D341Med (cell line): ENCODE results near the gene MYOZ3.

Source experiments
- DNase-seq: peaks from one replicate; pipeline ENCODE4 v3.0.0; 2012; ENCODE audit warnings: low spot score

MYOZ3 gene

DNA sequence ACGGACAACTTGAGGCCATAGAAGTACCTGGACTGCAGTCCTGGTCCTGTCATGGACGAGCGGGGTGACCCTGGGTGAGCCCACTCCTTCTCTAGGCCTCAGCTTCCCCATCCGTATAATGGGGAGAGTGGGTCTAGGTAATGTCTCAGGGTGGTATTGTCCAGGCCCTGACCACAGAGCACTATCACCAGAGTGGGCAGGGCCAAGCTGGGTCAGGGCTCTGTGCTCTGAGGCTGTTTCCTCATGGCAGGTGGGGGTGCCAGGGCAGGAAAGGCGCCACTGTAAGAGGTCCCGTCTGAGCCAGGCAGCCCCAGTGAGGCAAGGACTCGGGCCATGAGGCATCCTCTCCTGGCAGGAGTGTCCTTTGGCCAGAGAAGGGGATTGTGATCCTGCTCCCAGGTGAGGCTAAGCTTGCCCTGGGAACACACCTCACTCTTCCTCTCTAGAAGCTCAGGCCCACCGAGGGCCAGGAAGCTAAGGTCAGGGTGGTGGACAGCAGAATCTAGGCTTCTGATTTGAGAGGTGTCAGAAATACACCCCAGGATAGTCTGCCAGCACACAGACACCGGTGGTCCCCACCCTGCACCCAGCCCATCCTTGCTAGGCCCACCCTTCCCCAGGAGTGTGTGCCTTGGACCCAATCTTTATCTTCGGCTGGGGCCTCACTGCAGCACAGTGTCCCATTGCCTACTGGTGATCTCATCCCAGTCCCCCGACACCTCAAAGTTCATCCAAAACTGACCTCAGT, 1.5 kb upstream of the MYOZ3 start:
- no peak for DNase-seq

DNA sequence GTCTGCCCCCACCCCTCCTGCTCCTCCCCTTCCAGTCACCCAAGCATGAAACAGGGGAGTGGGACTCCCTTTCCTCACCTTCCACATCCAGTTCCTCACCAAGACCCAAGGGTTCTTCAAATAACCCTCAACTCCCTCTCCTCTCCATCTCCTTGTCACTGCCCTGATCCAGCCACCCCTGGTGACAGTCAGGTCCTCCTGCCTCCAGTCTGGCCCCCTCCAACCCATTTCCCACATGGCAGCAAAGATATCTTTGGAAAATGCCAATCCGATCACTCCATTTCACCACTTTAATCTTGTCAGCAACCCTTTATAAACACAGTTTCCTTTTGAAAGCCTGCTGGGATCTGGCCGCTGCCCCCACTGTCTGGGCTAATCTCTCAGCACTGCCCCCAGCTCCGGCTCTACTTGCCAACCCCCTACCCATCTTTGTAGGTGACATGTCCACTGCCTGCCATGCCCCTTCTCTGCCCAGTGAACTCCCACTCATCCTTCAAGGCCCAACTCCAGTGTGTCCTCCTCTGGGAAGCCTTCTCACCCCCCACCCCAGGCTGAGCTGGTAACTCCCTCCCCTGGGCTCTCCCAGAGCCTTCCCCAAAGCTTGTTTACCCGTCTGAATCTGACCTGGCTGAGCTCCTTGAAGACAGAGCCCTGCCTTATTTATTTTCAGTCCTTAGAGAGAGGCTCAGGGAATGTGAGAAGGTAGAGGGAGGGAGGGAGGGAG, 781 bp upstream of the MYOZ3 start:
- no peak for DNase-seq

DNA sequence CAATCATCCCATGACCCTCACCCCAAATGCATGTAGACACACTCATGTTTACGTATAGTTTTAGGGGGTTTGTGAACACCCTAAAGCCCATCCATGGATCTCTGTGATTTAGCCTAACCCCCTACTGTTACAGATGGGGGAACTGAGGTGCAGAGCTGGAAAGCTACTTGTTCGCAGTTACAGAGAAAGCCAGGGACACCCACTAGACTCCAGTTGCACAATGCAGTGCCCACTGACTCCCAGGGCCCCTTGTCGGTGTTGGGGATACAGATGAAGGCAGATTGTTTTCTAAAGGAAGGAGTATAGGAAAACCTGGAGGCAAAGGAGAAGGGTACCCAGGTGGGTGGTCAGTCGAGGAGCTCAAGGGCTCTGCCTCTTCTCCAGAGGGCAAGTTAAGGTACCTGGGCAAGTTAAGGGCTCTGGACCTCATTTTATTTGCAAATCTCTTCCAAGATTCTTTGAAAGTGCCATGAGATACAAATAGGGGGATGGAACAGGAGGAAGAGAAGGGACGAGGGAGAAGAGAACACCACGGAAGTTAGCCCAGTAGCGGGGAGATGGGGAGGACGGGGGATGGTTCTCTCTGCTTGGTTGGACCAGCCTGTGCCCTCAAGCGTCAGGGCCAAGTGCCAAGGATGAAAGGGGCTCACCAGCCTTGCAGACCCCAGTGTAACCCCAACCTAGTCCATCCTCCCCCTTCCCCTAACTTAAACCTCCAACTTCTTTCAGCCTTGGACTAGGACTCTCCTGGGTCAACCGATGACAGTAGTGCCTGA, 958 bp downstream of the MYOZ3 start:
- no peak for DNase-seq

DNA sequence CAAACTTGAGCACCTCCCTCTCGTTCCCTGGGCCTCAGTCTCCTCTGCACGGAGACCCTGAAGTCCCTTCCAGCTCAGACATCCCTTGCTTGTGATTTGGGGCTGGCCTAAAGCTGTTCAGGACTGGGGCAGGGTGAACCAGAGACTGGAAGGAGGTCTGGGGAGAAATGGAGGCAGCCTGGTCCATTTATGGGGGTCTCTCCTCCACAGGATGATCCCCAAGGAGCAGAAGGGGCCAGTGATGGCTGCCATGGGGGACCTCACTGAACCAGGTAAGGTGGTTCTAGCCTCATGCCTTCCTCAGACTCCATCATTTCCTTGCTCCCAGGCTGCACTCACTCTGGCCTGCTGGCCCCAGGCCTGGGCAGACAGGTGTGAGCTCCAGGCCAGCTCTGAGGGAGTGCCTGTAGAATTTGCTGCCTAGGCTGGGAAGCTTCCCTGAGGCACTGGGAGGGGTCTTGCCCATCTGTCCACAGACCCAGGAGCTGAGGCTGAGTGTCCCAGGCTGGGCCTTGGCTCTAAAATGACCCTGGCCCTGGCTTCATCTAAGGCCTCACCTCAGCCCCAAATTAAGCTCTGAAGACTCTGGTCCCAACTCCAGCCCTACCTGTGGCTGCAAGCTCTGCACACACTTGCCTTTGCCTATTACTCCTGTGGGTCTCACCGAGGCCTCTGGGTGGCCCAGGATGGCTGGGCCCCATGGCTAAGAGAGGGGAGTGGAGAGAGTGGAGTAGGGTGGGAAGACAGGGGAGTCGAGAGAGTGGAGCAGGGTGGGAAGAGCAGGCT, 1.9 kb downstream of the MYOZ3 start:
- DNase-seq, result no peak

DNA sequence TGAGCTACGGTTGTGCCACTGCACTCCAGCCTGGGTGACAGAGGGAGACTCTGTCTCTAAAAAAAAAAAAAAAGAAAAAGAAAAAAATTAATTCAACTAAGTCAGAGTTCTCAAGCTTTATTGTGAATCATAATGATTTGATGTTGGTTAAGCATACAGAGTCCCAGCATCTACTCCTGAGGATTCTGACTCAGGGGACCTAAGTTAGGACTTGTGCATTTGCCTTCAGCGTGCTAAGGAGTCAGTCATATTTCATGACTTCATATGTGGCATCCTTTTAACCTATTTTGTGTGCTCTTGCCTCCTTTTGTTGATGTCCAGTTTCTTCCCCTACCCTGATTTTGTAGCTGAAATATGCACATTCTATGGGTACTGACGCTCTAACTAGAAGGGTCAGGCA, 2.9 kb downstream of the MYOZ3 start:
- DNase-seq, result no peak

DNA sequence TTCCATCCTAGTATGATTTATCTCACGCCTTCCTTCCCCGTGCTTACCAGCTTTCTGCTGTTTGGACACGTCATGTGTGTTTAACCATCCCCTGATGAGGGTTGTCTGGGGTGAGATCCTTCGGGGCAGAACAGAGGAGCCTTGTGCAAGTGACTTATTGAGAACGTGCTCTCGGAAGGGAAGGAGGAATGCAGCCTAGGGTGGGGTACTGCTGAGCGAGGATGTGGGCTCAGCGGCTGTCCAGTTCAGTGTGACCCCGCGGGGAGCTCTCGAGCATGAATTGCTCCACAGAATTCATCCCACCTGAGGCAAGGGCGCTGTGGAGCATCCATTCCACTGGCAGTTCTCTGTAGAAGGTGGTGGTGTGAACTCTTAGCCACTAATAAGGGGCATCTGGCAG, 4.0 kb downstream of the MYOZ3 start:
- DNase-seq, result no peak

DNA sequence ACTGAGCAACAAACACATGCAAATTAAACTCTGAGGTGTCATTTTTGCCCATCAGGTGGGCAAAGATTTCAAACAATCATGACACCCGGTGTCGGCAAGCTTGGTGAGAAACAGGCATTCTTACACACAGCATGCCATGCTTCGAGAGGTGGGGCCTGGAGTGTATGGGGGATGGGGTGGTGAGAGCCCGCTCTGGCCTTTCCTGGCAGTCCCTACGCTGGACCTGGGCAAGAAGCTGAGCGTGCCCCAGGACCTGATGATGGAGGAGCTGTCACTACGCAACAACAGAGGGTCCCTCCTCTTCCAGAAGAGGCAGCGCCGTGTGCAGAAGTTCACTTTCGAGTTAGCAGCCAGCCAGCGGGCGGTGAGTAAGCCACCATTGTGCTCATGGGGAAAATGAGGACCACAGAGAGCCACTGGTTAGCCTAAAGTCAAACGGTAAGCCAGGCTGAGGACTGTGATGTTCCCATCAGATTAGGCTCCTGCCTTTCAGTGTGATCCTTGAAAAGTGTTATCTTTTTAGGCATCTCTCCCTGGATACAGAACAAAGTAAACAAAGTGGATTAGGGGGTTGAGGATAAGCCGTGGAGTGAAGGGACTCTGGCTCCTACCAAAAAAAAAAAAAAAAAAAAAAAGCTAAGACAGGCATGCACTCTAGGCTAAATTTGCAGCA, 9.4 kb downstream of the MYOZ3 start:
- DNase-seq, result no peak

DNA sequence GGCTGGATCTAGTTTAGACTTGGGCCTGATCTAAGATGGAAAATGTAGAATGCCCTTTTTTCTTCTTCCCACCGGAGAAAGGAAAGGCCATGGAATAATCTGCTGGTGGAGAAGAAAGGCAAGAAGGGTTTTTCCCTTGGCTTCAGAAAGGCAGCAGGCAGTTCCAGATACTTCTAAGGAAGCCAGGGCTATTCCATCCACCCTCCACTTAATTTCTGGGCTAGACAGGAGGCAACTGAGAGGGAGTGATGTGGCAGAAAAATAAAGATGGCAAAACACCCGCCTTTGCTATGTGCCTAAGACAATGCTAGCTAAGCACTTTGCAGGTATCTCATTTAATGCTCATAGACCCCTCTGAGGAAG, 9.9 kb downstream of the MYOZ3 start:
- DNase-seq, result no peak

DNA sequence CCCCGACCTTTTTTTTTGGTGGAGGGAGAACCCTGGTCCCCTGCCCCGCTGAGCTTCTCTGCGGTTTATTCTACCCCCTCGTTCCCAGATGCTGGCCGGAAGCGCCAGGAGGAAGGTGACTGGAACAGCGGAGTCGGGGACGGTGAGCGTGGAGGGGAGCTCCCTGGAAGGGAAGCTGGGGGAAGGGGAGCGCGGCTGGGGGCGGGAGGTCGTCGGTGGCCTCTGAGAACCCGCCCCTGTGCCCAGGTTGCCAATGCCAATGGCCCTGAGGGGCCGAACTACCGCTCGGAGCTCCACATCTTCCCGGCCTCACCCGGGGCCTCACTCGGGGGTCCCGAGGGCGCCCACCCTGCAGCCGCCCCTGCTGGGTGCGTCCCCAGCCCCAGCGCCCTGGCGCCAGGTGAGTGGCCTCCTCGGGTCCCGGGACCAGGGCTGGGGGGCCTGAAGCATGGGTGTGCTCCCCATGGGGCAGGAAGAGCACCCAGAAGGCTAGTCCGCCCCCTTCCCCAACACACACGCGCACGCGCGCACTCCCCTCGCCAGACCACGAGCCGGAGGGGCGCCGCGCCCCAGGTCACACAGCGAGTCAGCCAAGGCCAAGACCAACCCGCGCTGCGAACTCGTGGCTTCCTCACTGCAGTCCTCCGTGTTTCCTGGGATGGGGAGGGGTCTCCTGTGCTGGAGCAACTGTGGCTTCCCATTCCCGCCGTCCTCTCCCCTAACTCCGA, 10.6 kb downstream of the MYOZ3 start:
- no peak for DNase-seq

DNA sequence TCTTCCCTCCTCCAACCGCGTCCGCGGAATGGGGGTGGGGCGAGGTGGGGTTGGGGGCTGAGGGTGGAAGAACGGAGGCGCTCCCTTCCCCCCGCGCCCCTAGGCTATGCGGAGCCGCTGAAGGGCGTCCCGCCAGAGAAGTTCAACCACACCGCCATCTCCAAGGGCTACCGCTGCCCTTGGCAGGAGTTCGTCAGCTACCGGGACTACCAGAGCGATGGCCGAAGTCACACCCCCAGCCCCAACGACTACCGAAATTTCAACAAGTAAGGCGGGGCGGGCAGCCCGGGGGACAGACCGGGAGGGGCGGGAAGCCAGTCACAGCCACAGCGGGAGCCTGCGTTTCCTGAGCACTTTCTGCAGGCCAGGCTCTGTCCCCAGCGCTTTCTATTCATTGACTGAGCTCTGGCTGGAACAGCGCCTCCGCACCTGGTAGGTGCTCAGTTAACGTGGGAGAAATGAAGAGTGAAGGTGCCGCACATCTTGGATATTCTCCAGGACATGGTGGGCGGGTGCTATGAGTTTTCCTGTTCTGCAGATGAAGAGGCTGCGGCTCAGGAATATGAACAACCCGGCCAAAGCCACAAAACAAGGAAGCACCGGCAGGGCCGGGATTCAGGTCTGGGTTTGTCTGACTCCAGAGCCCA, 11.3 kb downstream of the MYOZ3 start:
- no peak for DNase-seq

DNA sequence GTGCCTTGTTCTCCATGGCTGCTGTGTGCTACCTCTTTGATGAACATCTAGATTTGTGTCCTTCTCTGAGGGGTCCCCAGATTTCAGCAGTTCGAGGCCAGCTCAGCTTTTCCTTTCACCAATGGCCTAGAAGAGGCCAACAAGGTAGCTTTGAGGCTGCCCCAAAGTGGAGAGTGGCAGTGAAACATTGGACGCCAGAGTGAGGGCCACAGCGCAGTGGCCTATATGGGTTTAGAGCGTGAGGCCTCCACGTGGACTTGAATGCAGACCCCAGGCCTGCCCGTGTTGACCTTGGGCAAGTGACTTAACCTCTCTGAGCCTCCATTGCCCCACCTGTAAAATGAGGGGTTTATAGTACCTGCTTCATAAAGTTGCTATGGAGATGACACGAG, 11.8 kb downstream of the MYOZ3 start:
- DNase-seq, result no peak

DNA sequence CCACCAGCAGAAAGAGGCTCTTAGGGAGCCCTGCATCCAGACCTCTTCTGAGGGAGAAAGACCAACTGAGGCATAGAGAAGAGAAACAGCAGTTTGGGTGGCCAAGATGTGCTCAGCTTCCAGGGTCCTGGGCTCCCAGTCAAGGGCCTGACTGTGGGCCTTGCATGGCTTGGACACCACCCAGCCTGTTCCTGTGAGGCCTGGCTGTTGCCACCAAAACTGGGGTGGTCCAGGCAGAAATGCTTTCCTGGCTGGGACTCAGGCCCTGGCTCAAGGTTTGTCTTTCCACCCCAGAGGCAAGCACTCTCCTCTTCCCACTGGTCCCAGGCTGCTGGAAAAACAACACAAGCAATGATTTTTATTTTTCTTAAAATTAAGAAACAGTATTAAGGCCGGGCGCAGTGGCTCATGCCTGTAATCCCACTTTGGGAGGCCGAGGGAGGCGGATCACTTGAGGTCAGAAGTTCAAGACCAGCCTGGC, 13.3 kb downstream of the MYOZ3 start:
- no peak for DNase-seq

DNA sequence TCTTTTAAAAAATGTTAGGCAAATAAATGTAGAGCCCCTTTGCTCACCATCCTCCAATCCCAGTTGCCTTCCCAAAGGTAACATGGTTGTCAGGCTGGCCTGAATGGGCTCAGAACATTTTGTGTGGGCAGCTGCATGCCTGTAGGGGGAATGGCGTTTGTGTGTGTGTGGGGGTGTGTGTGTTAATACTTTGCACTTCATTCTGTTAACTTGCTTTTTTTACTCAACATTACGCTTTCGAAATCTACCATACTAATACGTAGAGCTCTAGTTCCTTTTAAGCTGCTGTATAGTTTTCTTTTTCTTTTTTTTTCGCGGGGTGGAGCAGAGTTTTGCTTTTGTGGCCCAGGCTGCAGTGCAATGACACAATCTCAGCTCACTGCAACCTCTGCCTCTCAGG, 14.0 kb downstream of the MYOZ3 start:
- no peak for DNase-seq

DNA sequence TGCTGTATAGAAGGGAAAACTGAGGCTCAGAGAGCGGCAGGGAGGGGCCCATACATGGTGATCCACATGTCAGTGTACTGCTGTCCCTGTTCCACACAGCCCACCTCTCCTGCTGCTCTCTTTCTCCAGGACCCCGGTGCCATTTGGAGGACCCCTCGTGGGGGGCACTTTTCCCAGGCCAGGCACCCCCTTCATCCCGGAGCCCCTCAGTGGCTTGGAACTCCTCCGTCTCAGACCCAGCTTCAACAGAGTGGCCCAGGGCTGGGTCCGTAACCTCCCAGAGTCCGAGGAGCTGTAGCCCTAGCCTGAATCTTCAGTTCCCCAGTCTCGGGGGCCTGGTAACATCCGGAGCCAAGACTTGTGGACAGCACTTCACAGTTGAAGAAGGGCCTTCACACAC, 15.5 kb downstream of the MYOZ3 start:
- no peak for DNase-seq

DNA sequence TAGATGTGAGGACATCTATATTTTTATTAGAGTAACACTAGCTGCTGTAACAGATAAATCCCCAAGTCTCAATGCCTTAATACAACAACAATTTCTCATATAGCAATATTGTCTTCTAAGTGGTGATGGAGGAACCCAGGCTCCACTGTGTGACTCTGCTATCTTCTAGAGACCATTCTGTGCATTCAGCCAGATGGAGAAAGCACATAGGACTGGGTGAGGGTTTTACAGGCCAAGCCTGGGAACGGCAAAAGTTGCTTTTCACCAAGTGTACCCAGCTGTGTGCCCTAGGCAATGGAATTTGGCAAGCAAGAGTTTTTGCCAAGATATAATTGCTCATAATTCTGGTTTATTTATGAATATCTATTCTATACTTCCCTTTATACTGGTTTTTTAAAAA, 28.1 kb downstream of the MYOZ3 start:
- DNase-seq, result no peak

DNA sequence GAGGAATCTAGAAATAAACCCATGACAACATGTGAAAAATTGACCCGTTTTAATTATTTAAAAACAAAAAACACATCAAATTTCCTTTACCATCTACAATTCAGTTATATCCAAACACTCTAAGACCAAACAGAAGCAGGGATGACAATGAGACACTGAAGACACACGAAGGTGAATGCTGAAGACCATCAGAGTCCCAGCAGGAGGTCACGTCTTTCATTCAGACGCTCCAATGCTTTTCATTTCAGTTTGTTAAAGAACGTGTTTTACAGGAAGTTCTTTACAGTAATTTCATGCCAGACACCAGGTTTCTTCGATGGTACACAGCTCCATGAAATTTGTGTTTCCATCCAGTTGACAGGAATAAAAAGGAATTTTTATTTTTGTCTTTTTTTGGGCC, 29.7 kb downstream of the MYOZ3 start:
- no peak for DNase-seq

DNA sequence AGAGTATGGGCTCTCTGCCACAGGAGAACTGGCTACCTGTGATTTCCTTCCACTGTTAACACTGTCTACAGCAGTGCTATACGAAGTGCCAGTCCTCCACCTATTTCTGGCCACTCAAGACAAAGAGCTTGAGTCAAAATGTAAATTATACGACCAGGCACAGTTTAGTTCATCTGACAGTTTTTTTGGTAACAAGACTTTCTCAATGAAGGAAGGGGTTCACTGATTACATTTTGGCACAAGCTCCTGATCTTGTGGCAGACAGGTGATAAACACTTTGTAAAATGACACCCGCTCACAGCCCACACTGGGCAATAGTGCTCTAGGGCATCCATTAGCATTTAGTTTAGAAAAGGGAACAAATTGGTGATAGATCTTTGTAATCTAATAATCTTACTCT, 31.2 kb downstream of the MYOZ3 start:
- DNase-seq, result no peak

DNA sequence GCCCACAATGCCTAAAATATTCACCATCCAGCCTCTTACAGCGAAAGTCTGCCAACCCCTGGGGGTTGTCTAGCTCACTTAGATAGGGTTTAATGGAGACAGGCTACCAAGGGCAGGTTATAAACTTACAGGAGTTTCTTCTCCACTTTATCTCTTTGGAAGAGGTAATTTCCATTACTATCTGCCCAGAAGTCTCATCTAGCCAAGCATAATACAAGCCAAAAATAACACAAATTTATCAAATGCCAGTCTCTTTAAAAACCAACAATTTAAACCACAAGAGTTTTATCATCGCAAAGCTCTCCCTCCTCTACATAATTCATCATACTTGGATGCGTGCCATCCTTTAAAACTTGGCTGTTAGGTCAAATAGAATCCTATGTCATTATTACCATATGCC, 33.6 kb downstream of the MYOZ3 start:
- no peak for DNase-seq

DNA sequence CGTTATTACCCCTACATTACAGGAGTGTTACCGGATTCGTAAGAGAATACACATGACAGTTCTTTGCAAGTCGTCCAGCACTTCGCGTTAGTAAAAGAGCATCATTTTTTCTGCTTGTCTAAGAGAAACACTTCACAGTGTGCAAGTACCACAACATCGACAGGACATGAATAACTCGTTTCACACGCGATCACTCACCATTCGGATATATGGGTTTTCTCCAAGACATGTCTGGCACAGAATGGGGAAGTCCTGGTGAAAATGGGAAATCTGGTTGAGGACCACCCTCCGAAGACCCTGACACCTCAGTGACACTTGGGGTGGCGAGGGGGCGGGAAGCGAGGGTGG, 39.2 kb downstream of the MYOZ3 start:
- no peak for DNase-seq

DNA sequence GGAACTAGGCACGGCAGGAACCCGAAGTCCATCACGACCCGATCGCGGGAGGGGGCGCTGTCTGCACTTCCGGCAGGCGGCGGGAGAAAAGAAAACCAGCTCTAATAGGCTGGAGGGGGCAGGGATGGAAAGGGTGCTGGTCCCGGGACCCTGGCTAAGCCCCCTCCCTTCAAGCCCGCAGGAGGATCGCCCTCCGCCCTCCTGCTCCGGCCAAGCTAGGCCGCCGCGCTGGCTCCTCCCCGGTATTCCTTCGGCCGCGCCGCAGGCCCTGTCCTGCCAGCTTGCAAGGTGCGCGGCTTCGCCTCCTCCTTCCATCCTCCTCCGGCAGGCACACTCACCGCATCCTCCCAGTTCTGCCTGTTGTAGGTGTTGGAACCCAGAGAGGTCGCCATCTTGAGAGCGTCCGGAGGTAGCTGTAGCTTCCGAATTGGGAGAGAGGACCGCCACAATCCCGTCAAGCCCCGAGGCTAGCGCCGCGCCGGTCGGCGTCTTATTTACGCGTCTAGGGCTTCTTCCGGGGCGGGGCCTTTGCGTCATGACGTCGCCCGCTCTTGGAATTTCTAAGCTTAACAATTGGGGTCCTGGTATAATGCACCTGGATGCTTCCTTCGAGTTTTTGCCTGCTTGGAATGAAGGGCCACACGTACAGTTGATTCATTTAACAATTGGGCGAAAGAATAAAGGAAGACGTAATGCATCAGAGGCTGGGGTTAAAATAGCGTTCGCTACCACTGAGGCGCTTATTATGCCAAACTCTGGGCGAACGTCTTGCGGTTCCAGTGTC, 39.7 kb downstream of the MYOZ3 start, which contains the start of gene RBM22:
Gene RBM22 (minus strand): TSS at position 469 of the 784 bp plus-strand sequence. CDS start 77 bp downstream, at position 392.
- DNase-seq, result peak; percentile 91
